ENCODE data around the gene DAGLA. TPM values are rescaled to one million over a fixed set of nuclear protein-coding genes. Genes with fewer than 3 reads are reported as not detected.

DAGLA gene
- total and polyA plus RNA-seq, 2 of the 13 experiments (the other 11 are each of a cell fraction or from before 2014, with no cell fraction given): 2.6 to 3.9 TPM

DNA sequence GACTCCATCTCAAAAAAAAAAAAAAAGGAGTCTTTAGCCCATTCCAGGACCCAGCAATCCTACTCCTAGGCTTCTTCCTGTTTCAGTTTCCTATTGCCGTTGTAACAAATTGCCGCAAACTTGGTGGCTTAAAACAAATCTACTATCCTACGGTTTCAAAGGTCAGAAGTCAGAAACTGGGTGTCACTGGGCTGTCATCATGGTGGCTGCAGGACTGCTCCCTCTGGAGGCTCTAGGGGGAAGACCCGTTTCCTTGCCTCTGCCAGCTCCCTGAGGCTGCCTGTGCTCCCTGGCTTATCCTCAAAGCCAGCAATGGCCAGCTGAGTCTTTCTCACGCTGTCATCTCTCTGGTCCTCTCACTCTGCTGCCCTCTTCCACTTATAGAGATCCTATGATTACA is 8.7 kb upstream of the DAGLA start (continued):
- TF ChIP-seq, protein P1, sequence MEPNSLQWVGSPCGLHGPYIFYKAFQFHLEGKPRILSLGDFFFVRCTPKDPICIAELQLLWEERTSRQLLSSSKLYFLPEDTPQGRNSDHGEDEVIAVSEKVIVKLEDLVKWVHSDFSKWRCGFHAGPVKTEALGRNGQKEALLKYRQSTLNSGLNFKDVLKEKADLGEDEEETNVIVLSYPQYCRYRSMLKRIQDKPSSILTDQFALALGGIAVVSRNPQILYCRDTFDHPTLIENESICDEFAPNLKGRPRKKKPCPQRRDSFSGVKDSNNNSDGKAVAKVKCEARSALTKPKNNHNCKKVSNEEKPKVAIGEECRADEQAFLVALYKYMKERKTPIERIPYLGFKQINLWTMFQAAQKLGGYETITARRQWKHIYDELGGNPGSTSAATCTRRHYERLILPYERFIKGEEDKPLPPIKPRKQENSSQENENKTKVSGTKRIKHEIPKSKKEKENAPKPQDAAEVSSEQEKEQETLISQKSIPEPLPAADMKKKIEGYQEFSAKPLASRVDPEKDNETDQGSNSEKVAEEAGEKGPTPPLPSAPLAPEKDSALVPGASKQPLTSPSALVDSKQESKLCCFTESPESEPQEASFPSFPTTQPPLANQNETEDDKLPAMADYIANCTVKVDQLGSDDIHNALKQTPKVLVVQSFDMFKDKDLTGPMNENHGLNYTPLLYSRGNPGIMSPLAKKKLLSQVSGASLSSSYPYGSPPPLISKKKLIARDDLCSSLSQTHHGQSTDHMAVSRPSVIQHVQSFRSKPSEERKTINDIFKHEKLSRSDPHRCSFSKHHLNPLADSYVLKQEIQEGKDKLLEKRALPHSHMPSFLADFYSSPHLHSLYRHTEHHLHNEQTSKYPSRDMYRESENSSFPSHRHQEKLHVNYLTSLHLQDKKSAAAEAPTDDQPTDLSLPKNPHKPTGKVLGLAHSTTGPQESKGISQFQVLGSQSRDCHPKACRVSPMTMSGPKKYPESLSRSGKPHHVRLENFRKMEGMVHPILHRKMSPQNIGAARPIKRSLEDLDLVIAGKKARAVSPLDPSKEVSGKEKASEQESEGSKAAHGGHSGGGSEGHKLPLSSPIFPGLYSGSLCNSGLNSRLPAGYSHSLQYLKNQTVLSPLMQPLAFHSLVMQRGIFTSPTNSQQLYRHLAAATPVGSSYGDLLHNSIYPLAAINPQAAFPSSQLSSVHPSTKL (CRISPR knock-in tag; IDR thresholded peaks at IDR 0.05): no peak
- TF ChIP-seq ZFX (CRISPR knock-in tag; IDR thresholded peaks at IDR 0.05; ENCODE audit: low read depth) (no peak), FOSL2 (CRISPR knock-in tag; IDR thresholded peaks at IDR 0.05) (peak; percentile 27; the same call in 1 of the 2 replicates), ZNF616 (CRISPR knock-in tag; IDR thresholded peaks at IDR 0.05; ENCODE audit: low read depth) (no peak), RFX1 (IDR thresholded peaks at IDR 0.05) (no peak), ARNTL (CRISPR knock-in tag; IDR thresholded peaks at IDR 0.05) (no peak), NR3C1 (CRISPR knock-in tag; IDR thresholded peaks at IDR 0.05) (no peak), TOE1 (CRISPR knock-in tag; IDR thresholded peaks at IDR 0.05) (no peak), SIX4 (CRISPR knock-in tag; IDR thresholded peaks at IDR 0.05) (no peak), SOX6 (IDR thresholded peaks at IDR 0.05) (no peak), SOX6 (CRISPR knock-in tag; IDR thresholded peaks at IDR 0.05) (peak; percentile 56), SALL1 (CRISPR knock-in tag; IDR thresholded peaks at IDR 0.05) (peak; percentile 49), CBX1 (IDR thresholded peaks at IDR 0.05; ENCODE audit: low read depth) (no peak), KDM2A (CRISPR knock-in tag; IDR thresholded peaks at IDR 0.05; ENCODE audit: borderline replicate concordance, low read depth) (no peak)
- TF ChIP-seq, protein P2, sequence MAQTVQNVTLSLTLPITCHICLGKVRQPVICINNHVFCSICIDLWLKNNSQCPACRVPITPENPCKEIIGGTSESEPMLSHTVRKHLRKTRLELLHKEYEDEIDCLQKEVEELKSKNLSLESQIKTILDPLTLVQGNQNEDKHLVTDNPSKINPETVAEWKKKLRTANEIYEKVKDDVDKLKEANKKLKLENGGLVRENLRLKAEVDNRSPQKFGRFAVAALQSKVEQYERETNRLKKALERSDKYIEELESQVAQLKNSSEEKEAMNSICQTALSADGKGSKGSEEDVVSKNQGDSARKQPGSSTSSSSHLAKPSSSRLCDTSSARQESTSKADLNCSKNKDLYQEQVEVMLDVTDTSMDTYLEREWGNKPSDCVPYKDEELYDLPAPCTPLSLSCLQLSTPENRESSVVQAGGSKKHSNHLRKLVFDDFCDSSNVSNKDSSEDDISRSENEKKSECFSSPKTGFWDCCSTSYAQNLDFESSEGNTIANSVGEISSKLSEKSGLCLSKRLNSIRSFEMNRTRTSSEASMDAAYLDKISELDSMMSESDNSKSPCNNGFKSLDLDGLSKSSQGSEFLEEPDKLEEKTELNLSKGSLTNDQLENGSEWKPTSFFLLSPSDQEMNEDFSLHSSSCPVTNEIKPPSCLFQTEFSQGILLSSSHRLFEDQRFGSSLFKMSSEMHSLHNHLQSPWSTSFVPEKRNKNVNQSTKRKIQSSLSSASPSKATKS (CRISPR knock-in tag; IDR thresholded peaks at IDR 0.05): no peak
- TF ChIP-seq, protein P3, sequence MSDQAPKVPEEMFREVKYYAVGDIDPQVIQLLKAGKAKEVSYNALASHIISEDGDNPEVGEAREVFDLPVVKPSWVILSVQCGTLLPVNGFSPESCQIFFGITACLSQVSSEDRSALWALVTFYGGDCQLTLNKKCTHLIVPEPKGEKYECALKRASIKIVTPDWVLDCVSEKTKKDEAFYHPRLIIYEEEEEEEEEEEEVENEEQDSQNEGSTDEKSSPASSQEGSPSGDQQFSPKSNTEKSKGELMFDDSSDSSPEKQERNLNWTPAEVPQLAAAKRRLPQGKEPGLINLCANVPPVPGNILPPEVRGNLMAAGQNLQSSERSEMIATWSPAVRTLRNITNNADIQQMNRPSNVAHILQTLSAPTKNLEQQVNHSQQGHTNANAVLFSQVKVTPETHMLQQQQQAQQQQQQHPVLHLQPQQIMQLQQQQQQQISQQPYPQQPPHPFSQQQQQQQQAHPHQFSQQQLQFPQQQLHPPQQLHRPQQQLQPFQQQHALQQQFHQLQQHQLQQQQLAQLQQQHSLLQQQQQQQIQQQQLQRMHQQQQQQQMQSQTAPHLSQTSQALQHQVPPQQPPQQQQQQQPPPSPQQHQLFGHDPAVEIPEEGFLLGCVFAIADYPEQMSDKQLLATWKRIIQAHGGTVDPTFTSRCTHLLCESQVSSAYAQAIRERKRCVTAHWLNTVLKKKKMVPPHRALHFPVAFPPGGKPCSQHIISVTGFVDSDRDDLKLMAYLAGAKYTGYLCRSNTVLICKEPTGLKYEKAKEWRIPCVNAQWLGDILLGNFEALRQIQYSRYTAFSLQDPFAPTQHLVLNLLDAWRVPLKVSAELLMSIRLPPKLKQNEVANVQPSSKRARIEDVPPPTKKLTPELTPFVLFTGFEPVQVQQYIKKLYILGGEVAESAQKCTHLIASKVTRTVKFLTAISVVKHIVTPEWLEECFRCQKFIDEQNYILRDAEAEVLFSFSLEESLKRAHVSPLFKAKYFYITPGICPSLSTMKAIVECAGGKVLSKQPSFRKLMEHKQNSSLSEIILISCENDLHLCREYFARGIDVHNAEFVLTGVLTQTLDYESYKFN (CRISPR knock-in tag; conservative IDR thresholded peaks at IDR 0.05): peak; percentile 66
- TF ChIP-seq, protein P4, sequence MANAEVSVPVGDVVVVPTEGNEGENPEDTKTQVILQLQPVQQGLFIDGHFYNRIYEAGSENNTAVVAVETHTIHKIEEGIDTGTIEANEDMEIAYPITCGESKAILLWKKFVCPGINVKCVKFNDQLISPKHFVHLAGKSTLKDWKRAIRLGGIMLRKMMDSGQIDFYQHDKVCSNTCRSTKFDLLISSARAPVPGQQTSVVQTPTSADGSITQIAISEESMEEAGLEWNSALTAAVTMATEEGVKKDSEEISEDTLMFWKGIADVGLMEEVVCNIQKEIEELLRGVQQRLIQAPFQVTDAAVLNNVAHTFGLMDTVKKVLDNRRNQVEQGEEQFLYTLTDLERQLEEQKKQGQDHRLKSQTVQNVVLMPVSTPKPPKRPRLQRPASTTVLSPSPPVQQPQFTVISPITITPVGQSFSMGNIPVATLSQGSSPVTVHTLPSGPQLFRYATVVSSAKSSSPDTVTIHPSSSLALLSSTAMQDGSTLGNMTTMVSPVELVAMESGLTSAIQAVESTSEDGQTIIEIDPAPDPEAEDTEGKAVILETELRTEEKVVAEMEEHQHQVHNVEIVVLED (CRISPR knock-in tag; IDR thresholded peaks at IDR 0.05; ENCODE audit: borderline replicate concordance): no peak
- TF ChIP-seq, protein P5, sequence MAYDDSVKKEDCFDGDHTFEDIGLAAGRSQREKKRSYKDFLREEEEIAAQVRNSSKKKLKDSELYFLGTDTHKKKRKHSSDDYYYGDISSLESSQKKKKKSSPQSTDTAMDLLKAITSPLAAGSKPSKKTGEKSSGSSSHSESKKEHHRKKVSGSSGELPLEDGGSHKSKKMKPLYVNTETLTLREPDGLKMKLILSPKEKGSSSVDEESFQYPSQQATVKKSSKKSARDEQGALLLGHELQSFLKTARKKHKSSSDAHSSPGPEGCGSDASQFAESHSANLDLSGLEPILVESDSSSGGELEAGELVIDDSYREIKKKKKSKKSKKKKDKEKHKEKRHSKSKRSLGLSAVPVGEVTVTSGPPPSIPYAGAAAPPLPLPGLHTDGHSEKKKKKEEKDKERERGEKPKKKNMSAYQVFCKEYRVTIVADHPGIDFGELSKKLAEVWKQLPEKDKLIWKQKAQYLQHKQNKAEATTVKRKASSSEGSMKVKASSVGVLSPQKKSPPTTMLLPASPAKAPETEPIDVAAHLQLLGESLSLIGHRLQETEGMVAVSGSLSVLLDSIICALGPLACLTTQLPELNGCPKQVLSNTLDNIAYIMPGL (CRISPR knock-in tag; IDR thresholded peaks at IDR 0.05; ENCODE audit: borderline replicate concordance in 1 of 2, low read depth in 1 of 2): peak; percentile 42 to 66; a peak in 2 of 4 replicates
